Duodenal mucosa (tissue), 2 donors: ENCODE results near the gene KIF19.

Experiments used
- H3K27ac ChIP-seq: one replicate; pipeline ENCODE4 v1.7.0; 2013; ENCODE audit warnings: low read depth, low read length
- H3K27me3 ChIP-seq, 2 donors: one replicate each; pipeline ENCODE4 v1.7.0; 2013; ENCODE audit warnings: low read length in 2 of 2, control low read depth in 1 of 2; ENCODE audit not compliant: insufficient read depth in 2 of 2, control insufficient read depth in 1 of 2
- H3K36me3 ChIP-seq, 2 donors: one replicate each; pipeline ENCODE4 v1.7.0; 2013; ENCODE audit warnings: low read length in 2 of 2, control low read depth in 1 of 2; ENCODE audit not compliant: insufficient read depth in 2 of 2, control insufficient read depth in 1 of 2
- H3K4me1 ChIP-seq, 2 donors: one replicate each; pipeline ENCODE4 v1.7.0; 2013; ENCODE audit warnings: low read length in 2 of 2, control low read depth in 1 of 2; ENCODE audit not compliant: insufficient read depth in 2 of 2, control insufficient read depth in 1 of 2
- H3K4me3 ChIP-seq, 2 donors: one replicate each; pipeline ENCODE4 v1.7.0; 2013; ENCODE audit warnings: low read length in 2 of 2, low read depth in 1 of 2
- H3K9ac ChIP-seq, 2 donors: one replicate each; pipeline ENCODE4 v1.7.0; 2013; ENCODE audit warnings: low read length in 2 of 2, low read depth in 1 of 2
- H3K9me3 ChIP-seq, 2 donors: one replicate each; pipeline ENCODE4 v1.7.0; 2013; ENCODE audit warnings: low read length in 2 of 2, control low read depth in 1 of 2; ENCODE audit not compliant: control insufficient read depth in 1 of 2

KIF19 gene

DNA sequence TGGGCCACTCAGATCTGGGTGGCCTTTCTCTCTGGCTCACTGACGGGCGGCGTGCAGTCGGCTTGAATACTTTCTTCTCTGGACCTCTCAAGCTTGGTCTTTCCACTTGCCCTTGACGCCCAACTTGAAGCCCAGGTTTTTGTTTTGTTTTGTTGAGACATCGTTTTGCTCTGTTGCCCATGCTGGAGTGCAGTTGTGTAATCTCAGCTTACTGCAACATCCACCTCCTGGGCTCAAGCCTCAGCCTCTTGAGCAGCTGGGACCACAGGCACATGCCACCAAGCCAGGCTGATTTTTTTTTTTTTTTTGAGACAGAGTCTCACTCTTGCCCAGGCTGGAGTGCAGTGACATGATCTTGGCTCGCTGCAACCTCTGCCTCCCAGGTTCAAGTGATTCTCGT is 22.7 kb upstream of the KIF19 start:
- no peaks in the 10 kb centered on the region for H3K4me1 ChIP-seq
- no peaks in the 10 kb centered on the region for H3K9me3 ChIP-seq
- no peak overlapping the region for H3K4me3 ChIP-seq
- no peak overlapping the region for H3K27ac ChIP-seq
- no peaks in the 10 kb centered on the region for H3K36me3 ChIP-seq
- H3K27me3 ChIP-seq = no peaks in the 10 kb centered on the region
- H3K9ac ChIP-seq = no peak overlapping the region

DNA sequence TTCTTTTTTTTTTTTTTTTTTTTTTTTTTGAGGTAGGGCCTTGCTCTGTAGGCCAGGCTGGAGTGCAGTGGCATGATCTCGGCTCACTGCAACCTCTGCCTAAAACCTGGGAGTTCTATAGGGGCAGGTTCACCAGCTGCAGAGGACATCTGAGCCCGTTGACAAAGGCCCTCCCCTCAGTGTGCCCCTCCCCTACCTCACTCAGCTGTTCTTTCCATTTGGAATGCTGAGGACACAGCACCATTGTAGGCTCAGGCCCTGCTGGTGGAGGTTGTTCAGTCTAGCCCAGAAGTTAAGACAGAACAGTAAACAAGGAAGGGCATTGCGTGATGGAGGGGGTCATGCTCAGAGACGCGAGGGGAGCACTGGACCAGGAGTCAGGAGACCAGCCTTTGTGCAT is 21.8 kb upstream of the KIF19 start:
- Histone ChIP-seq H3K9ac (no peak overlapping the region), H3K9me3 (no peaks in the 10 kb centered on the region), H3K36me3 (no peaks in the 10 kb centered on the region), H3K27me3 (peaks cover 0 to 3% of the 10 kb centered on the region in 2 donors), H3K27ac (no peak overlapping the region), H3K4me1 (no peaks in the 10 kb centered on the region), H3K4me3 (no peak overlapping the region)

DNA sequence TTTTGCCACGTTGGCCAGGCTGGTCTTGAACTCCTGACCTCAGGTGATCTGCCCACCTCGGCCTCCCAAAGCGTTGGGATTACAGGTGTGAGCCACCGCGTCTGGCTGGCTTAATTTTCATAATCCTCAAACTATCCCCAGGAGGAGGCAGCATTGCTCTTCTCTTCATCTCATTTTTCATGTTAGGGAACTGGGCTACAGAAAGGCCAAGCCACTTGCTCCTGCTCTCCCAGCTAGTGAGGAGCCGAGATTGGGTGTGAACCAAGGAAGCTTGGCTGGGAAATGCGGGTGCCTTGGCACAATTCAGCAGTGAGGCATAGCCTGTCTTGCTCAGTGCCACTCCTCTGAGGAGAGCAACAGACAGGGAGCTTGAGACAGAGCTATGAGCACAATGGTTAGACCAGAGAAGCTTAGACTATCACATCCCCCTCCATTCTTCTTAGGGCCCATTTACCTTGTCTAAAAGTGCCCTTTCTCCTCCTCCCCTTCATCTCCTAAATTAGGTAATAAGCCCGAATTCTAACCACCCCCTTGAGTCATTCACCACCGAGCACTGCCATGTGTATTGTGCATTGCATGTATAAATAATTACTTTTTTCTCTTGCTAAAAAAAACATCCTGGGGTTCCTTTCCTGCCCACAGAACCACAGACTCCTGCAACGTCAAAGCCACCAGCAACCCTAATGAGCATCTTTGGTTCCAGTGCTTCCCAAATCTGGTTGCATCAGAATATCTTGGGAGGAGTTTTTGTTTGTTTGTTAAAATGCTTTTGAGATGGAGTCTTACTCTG is 20.0 kb upstream of the KIF19 start:
- Histone ChIP-seq H3K27me3 (peaks cover 0 to 6% of the 10 kb centered on the region in 2 donors), H3K9me3 (no peaks in the 10 kb centered on the region), H3K4me3 (no peak overlapping the region), H3K27ac (no peak overlapping the region), H3K4me1 (no peaks in the 10 kb centered on the region), H3K9ac (no peak overlapping the region), H3K36me3 (no peaks in the 10 kb centered on the region)

DNA sequence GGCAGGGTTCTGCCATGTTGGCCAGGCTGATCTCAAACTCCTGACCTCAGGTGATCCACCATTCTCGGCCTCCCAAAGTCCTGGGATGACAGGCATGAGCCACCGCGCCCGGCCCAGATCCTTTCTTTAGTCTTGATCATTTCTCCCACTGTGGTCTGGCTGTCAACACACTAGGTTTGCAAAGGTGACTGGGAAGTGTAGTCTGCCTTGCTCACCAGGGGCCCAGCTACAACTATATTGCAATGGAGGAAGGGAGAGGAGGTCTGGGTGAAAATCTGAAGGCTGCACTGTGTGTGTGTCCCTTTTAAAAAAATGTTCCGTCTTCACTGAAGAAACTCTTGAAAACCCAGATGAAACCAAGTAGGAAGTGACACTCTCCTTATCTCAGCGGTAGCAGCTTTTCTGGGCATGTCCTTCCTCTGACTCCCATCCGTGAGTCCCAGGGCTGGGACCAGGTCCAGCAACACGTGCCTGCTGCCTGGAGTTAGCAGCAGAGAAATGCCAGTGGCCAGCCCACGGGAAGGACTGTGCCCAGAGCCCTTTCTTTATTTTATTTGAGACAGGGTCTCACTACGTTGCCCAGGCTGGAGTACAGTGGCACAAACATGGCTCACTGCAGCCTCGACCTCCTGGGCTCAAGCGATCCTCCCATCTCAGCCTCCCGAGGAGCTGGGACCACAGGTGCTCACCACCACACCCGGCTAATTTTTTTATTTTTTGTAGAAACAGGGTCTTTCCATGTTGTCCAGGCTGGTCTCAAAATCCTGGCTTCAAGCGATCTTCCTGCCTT is 17.8 kb upstream of the KIF19 start:
- Histone ChIP-seq H3K4me1 (no peaks in the 10 kb centered on the region), H3K27ac (no peak overlapping the region), H3K4me3 (no peak overlapping the region)

DNA sequence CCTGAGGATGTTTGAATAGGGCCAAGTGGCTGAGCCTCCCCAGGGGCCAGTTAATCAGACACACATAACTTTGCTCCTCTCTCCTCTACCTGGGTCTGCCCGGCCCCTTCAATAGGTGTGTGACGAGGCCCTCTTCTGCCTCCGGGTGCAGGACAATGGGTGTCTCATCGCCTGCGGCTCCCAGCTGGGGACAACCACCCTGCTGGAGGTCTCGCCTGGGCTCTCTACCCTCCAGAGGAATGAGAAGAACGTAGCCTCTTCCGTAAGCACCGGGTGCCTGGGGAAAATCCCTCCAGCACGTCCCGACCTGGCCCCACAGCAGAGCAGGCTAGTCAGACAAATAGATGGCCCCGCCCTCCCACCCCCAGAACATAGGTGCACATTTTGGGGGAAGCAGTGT is 16.1 kb upstream of the KIF19 start:
- H3K36me3 ChIP-seq = no peaks in the 10 kb centered on the region
- no peaks in the 10 kb centered on the region for H3K4me1 ChIP-seq
- peaks cover 4 to 9% of the 10 kb centered on the region in 2 donors for H3K9me3 ChIP-seq
- no peak overlapping the region for H3K9ac ChIP-seq
- no peak overlapping the region for H3K27ac ChIP-seq
- H3K27me3 ChIP-seq = peaks cover 0 to 6% of the 10 kb centered on the region in 2 donors
- no peak overlapping the region for H3K4me3 ChIP-seq

More for the DNA sequence above, 17.8 kb upstream of the KIF19 start:
- Histone ChIP-seq H3K36me3 (no peaks in the 10 kb centered on the region), H3K9me3 (peaks cover 4 to 9% of the 10 kb centered on the region in 2 donors), H3K27me3 (peaks cover 0 to 6% of the 10 kb centered on the region in 2 donors), H3K9ac (no peak overlapping the region)

DNA sequence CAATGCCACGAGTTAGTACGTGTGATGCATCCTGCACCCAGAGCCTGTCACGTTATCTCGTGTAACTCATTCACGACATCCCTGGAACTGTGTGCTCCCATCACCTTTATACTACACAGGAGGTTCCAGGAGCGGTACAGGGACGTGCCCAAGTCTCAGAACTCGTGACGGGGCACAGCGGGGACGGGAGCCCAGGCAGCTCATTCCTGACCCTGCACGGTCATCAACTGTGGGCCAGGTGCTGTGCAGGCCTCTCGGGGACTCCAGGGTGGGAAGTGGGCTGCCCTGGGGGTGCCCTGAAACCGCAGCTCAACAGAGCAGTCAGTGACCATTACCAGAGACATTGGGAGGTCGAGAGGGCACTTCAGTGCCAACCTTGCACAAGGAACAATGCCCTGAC is 11.1 kb upstream of the KIF19 start:
- H3K9ac ChIP-seq = no peak overlapping the region
- H3K4me1 ChIP-seq = no peaks in the 10 kb centered on the region
- H3K4me3 ChIP-seq = no peak overlapping the region
- no peaks in the 10 kb centered on the region for H3K36me3 ChIP-seq
- H3K9me3 ChIP-seq = peaks cover 4 to 9% of the 10 kb centered on the region in 2 donors
- H3K27me3 ChIP-seq = no peaks in the 10 kb centered on the region
- no peak overlapping the region for H3K27ac ChIP-seq

DNA sequence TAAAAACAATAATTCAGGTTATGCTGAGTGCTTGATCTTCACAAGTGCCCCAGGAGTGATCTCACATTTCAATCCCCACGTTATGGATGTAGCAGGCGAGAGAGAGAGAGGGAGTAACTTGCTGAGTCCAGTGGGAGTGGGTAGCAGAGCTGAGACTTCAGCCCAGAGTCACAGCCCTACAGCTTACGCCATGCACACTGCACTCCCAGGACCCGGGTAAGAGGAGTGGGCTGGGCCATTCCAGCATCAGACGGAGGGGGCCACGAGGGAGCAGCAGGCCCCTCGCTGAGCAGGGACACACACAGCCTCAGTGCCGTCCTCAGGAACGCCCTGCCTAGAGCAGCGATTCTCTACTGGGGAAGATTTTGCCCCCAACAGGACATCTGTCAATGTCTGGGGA is 9.8 kb upstream of the KIF19 start:
- Histone ChIP-seq H3K9me3 (peaks cover 4 to 9% of the 10 kb centered on the region in 2 donors), H3K27ac (no peak overlapping the region), H3K4me3 (no peak overlapping the region), H3K4me1 (no peaks in the 10 kb centered on the region), H3K9ac (no peak overlapping the region), H3K27me3 (no peaks in the 10 kb centered on the region), H3K36me3 (no peaks in the 10 kb centered on the region)

DNA sequence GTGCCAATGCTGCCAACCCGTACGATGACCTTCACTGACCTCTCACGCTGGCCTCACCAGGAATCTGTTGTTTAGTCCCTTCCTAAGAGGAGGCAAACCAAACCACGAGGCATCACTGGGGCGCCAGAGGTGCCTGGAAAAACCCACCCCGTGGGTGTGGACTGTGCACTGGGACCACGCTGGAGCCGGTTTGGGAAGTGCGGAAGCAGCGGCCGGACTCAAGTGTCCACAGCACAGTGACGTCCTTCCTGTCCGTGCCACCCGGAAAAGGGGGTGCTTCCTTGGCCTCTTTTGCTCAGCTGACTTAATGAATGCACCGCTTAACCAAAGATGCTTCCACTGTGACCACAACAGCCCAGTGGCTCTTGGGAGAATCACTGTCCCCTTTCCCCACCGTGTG is 9.0 kb upstream of the KIF19 start:
- H3K27ac ChIP-seq = no peak overlapping the region
- H3K4me3 ChIP-seq = no peak overlapping the region
- H3K27me3 ChIP-seq = no peaks in the 10 kb centered on the region
- H3K36me3 ChIP-seq = no peaks in the 10 kb centered on the region
- H3K9me3 ChIP-seq = peaks cover 4 to 9% of the 10 kb centered on the region in 2 donors
- H3K9ac ChIP-seq = no peak overlapping the region
- H3K4me1 ChIP-seq = no peaks in the 10 kb centered on the region

DNA sequence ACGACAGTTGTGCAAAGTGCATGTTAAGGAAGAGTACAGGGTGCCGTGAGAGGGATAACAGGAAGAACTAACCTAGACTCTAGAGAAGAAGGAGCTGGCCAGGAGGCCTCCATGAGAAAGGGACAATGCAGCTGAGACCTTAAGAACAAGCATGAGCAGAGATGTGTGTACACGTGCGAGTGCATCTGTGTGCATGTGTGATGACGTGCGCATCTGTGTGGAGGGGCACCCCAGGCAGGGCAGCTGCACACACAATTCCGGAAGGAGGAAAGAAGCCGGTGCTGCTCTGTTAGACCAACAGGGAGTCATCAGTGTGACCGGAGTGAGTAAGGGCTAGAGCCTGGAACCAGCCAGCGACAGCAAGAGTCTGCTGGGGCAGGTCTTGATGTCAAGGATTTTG is 7.6 kb upstream of the KIF19 start:
- no peaks in the 10 kb centered on the region for H3K9me3 ChIP-seq
- no peak overlapping the region for H3K9ac ChIP-seq
- H3K36me3 ChIP-seq = no peaks in the 10 kb centered on the region
- no peak overlapping the region for H3K4me3 ChIP-seq
- H3K27me3 ChIP-seq = no peaks in the 10 kb centered on the region
- H3K4me1 ChIP-seq = no peaks in the 10 kb centered on the region
- no peak overlapping the region for H3K27ac ChIP-seq

DNA sequence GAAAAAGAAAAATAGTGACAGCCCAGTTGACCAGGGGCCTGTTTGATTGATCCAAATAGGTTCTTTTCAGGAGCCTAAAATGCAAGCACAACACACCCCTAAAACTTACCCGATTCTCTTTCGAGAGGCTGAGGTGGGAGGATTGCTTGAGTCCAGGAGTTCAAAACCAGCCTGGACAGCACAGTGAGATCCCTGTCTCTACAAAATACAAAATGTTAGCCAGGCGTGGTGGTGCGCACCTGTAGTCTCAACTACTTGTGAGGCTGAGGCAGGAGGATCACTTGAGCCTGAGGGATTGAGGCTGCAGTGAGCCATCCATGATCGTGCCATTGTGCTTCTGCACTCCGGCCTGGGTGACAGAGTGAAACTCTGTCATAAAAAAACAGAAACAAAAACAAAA is 1.5 kb upstream of the KIF19 start:
- Histone ChIP-seq H3K36me3 (no peaks in the 10 kb centered on the region), H3K27me3 (peaks cover 7 to 26% of the 10 kb centered on the region in 2 donors), H3K4me3 (no peak overlapping the region)

More for the DNA sequence above, 1.5 kb upstream of the KIF19 start:
- peaks cover 8 to 22% of the 10 kb centered on the region in 2 donors for H3K4me1 ChIP-seq
- no peak overlapping the region for H3K9ac ChIP-seq
- no peak overlapping the region for H3K27ac ChIP-seq
- H3K9me3 ChIP-seq = no peaks in the 10 kb centered on the region
